GM21825 (cell line): Measurements from ENCODE around the gene GIMAP5.

Experiments used
- ATAC-seq: cut with Tn5 transposase; IDR thresholded peaks from one replicate; pipeline ENCODE4 v1.9.1; 2021; ENCODE audit warnings: mild to moderate bottlenecking, moderate library complexity; ENCODE audit not compliant: unreplicated experiment

Gene GIMAP5

DNA sequence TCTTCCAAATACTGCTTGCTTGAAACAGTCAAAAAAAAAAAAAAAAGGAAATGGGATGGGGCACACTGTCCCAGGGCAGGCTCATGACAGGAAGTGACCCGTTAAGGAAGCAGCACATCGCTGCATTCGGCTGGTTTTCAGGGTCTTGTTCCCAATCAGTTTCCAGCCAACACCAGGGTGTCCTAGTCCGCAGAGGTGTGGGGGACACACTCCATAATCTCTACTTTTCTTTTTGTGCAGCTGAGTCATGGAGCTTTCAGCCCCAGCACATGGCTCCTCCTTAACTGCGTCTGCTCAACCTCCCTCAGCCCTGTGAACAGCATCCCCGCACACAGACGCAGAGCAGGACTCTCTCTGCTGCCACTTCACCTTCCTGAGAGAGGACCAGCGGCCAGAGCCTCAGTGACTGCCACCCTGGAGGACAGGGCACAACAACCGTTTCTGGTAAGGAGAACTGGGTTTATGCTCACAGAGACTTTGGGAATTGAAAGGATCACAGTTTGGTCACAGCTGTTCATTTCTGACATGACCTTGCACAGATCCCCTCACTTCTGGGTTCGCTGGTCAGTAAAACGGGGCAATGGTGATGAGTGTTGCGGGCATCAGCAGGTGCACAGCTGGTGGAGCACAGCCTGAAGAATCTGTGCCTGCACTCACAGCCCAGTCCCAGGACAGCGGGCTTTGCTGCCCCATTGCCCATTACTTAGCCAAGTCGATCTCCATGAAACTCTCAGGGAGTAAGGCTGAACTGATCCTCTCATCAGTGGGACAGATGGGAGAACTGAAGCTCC lies at the start of gene GIMAP5:
Gene GIMAP5, plus strand, starts transcription at position 154 of the 791 bp plus-strand sequence. CDS start 3,467 bp downstream, outside the sequence.
- peak; percentile 48 for ATAC-seq

- no peak for ATAC-seq
Measured at GRCh38 chr7:150688630-150689029, 48.6 kb upstream of the GIMAP5 start.

DNA sequence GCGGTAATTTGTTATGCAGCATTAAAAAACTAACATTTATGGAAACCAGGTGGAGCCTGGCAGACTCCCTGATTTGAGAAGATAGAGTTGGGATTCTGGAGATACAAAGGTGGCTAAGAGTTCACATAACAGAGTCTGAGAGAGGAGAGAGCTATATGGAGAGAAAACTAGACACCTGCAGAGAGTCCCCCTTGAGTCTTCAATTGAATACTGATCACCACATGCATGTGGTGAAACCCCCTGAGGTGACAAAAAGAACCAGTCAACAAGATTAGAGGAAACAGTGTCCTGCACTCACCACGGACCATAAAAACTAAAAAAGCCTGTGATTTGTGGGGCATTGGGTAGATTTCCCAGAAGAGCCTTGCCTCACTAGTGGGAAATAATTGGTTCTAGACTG lies 41.6 kb upstream of the GIMAP5 start:
- ATAC-seq, result no peak

GRCh38 chr7:150703209-150703608 lies 34.0 kb upstream of the GIMAP5 start:
- no peak for ATAC-seq

- ATAC-seq, result no peak
Measured at GRCh38 chr7:150715293-150715692, 21.9 kb upstream of the GIMAP5 start.

DNA sequence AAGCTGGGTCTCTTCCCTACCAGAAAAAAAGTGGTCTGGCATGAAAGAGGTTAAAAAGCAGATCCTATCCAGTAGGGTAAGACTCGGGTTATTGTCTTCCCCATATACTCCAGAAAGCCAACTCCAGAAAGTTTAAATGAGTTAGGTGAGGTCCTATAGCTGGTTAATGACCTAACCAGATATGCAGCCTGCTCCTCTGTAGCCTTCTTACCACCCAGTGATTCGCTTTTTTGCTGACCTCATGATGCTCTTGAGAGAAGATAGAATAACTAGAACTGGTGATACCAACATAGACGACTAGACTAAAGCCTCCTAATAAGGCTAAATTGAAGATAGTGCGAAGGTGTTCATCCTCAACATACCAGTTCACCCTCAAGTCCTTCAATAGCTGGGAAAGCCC lies 21.5 kb upstream of the GIMAP5 start:
- no peak for ATAC-seq

DNA sequence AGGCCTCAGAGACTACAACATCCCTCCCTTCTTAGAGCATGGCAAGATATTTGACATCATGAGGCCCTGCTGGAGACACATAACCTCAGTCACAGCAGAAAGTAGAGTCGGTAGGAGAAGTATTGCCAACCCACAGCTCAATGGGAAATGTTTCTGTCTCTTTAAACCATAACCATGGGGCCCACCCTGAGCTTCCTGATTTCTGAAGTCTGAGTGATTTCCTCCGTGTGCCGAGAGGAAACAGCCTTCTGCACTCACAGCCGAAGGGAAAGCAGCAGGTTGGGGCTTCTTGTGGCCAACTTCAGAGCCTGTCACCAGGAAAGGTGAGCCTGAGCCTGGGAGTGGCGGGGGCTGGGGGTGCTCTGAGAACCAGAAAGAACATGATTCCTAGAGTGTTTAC lies 20.9 kb upstream of the GIMAP5 start, which contains the start of gene GIMAP1:
Gene GIMAP1, plus strand, starts transcription at position 246 of the 400 bp plus-strand sequence. CDS start 2,435 bp downstream, outside the sequence.
- no peak for ATAC-seq

GRCh38 chr7:150716939-150717338 lies 20.3 kb upstream of the GIMAP5 start:
- no peak for ATAC-seq

DNA sequence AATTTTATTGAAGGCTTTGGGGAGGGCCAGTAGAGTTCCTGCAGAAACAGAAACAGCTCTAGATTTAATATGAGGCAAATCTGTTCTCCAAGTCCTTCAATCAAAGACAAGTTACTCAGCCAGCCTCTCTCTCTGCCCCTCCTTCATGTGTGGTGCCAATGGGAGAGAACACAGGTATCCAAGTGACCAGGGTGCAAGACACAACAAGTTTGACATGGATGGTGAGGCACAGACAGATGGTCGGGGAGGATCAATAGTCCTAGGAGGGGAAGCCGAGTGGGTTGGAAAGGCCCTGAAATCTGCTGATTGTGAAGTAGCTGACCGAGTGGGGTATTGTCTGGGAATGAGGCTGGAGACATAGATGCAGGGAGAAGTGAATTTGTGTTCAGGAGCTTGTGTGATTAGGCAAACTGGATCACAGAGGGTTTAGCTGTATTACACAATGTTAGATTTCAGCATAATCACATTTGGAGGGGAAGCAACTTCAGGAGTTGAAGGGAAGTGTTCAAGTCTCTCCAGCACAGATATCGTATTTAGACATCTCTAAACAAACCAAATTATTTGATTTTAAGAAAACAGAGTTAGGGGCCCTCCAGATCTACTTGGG lies 19.3 kb upstream of the GIMAP5 start:
- no peak for ATAC-seq

GRCh38 chr7:150719436-150719835 lies 17.8 kb upstream of the GIMAP5 start:
- no peak for ATAC-seq

- no peak for ATAC-seq
Measured at GRCh38 chr7:150719960-150720891, 17.0 kb upstream of the GIMAP5 start.

- ATAC-seq, result no peak
Measured at GRCh38 chr7:150721970-150722373, 15.2 kb upstream of the GIMAP5 start.

DNA sequence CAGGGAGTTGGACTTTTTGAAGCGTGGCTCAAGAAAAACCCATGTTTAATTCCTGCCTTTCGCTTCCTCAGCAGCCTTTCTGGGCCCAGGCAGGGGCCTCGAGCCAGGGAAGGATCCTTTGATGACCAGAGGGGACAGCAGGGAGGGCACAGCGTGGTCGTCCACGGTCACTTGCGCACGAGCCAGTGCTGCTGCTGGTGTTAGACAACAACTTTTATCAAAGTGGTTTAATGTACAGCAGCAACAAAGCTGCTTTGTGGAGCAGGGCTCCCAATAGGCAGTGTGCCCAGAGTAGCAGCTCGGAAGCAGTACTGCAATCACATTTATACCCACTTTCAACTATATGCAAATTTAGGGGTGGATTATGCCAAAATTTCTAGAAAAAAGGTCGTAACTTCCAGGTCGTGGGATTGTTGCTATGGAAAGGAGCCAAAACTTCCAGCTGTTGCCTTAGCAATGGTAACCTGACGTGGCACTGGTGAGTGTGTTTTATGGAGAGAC lies 14.7 kb upstream of the GIMAP5 start:
- no peak for ATAC-seq

DNA sequence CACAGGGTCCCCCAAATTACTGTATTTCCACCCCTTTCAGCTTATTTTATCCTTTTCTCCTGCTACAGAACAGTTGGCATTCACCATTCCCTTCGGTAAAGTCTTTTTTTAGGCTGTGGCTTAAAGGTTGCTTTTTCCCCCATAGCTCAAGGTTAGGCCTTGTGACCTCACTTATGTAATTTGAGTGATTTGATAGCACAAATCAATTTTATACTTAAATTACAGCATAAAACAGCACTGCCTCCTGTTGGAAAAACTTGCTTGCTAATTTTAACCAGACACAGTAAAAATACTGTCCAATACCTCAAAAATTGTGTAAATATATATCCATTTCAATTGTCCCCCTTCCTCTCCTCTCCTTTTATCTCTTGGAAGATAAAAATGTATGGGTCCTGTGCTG lies 13.8 kb upstream of the GIMAP5 start:
- no peak for ATAC-seq

DNA sequence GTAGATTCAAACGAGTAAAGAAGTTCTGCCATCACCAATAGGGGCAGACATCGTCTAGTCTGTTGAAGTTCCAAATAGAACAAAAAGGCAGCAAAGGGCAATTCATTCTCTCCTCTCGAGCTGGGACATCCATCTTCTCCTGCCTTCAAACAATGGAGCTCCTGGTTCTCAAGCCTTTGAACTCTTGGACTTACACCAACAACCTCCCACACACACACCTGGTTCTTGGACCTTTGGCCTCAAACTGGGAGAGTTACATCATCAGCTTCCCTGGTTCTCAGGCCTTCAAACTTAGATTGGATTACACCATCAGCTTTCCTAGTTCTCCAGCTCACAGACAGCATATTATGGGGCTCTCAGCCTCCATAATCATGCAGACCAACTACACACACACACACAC lies 9.8 kb upstream of the GIMAP5 start:
- no peak for ATAC-seq

DNA sequence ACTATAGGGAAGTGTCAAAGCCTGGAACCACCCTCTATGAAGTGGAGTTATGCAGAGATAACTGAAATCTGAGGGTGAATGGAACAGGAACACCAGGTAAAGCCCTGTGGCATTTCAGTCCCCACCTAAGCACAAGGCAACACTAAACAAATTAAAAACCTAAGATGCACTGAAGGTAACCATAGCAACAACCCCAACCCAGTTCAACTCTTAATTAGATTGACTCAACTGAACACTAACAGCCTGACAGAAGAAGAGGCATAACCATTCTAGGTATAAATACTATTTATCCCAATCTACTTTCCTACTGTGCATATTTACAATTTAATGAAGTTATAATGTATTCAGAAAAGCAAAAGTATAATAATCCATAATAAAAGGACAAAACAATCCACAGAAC lies 9.2 kb upstream of the GIMAP5 start:
- no peak for ATAC-seq

DNA sequence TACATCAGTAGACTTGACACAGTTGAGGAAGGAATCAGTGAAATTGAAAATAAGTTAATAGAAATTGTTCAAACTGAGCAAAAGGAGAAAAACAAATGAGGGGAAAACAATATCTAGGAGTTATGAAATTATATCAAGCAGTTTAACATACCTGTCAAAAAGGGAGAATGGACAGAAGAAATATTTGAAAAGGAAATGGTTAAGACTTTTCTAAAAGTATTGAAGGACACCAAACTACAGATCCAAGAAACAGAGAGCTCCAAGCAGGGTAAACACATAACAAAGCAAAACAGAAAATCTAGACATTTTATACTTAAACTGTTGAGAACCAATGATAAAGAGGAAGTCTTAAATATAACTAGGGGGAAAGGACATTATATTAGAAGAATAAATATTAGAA lies 8.6 kb upstream of the GIMAP5 start:
- ATAC-seq, result no peak

- ATAC-seq, result no peak
Measured at GRCh38 chr7:150731916-150732315, 5.3 kb upstream of the GIMAP5 start.

DNA sequence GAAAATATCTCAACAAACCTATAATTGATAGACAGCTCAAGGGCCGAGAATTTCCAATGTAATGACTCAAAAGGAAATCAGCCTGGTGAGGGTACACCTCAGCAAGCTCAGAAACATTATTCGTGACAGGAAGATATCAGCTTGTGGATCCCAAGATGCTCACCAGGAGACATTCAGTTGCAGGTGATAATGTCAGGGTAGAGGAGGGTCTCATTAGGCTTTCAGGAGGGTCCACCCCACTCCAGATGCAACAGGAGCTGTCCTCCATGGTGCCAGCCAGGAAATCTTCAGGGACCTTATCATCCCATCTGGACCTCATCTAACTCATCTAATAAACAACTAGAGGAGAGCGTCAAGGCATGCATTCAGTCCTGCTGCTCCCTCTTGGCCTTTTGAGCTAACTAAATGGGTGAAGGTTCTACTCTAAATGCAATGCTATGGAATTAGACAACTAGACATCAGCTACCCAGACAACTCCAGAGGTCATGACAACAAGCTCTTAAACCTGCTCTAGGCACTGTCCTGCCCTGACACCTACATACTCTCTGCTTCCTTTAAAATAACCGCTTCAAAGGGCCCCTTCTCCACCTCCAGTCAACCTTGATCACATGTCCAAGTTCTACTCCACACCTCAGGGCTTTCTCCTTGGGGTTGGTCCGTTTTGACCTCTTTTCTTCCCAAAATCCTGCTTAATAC lies 4.3 kb upstream of the GIMAP5 start:
- no peak for ATAC-seq

- ATAC-seq, result no peak
Measured at GRCh38 chr7:150733482-150734095, 3.6 kb upstream of the GIMAP5 start.
